Loucy (cell line): ENCODE data around the gene ID1.

ENCODE experiments used
- CTCF ChIP-seq: fragments of 200-600 bp; sonication (generic); conservative IDR thresholded peaks from 2 replicates; pipeline ENCODE4 v1.5.1; 2014; ENCODE audit warnings: mild to moderate bottlenecking, antibody characterized with exemption, low read length
- EZH2phosphoT487 ChIP-seq: fragments of 200-600 bp; IDR thresholded peaks from 2 replicates; pipeline ENCODE4 v1.6.1; 2018; ENCODE audit warnings: antibody characterized with exemption, mild to moderate bottlenecking, moderate library complexity, borderline replicate concordance

DNA sequence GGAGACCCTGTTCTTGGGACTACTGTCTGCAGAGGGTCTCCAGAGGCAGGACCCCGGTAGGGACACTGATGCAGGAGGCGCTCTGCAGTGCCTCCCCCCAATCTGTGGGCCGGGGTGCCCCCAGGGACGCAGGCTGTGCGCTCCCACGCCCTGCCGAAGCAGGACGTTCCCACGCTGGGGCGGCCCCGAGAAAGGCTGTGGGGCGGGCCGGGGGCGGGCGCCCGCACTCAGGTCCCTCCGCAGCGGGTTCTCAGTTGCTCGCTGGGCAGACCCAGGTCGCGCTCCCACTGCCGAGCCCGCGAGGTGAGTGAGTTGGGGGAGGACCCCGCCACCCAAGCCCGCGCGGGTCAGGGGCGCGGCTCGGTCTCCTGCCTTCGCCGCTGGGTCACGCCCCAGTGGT lies 32.6 kb downstream of the ID1 start, which contains the start of gene COX4I2:
- TF ChIP-seq EZH2phosphoT487 (no peak), CTCF (no peak)
